ENCODE measurements around the gene TP63. TPM values are rescaled to one million over a fixed set of nuclear protein-coding genes. Genes with fewer than 3 reads are reported as not detected.

The TP63 gene
- total RNA-seq, 1 donor from 2014 or later, result 0.06 TPM

DNA sequence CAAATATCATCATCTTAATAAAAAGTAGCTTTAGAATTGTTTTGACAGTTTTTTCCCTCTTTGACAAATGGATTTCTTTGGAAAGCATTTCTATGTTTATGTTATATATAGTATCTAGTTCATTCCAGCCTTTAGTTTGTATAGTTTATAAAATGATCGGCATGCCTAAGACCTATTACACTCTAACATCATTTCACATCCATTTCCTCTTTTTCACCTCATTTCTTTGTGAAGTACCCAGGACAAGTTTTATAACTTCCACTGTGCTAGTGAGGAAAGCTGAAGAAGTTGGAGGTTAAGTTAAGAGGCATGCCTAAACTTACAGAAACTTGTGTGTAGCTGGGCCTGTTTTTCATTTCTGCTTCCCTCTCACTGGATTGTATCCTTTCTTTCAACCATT lies 178.4 kb downstream of the TP63 start:
- no peak for DNase-seq (ENCODE audit: low spot score)

DNA sequence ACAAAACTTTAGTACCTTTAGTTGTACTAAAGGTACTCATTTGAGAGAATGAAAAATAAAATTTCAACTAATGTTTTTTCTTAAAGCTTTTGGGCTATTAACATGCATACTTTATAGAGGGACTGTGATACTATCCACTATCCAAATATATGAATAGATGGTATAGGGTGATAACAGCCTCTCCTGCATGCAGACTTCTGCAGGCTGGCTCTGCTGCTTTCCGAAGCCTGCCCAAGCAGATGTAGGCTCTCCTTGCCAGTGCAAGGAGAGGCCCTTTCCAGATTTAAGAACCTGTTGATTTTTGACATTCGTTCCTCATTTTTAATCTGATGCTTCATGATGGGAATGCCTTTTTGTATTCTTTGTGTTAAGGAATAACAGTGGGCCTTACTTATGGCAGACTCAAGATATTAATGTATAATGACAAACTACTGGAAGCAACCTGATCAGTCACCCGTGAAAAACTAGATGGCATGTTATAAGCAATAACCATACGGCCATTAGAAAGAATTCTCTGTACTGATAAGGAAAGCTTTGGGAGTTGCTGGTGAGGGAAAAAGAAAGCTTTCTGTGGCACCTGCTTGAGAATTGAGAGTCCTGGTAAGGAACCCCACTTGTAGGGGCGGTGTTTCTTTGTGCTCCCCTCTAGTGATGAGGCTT lies 181.7 kb downstream of the TP63 start:
- no peak for DNase-seq (ENCODE audit: low spot score)

DNA sequence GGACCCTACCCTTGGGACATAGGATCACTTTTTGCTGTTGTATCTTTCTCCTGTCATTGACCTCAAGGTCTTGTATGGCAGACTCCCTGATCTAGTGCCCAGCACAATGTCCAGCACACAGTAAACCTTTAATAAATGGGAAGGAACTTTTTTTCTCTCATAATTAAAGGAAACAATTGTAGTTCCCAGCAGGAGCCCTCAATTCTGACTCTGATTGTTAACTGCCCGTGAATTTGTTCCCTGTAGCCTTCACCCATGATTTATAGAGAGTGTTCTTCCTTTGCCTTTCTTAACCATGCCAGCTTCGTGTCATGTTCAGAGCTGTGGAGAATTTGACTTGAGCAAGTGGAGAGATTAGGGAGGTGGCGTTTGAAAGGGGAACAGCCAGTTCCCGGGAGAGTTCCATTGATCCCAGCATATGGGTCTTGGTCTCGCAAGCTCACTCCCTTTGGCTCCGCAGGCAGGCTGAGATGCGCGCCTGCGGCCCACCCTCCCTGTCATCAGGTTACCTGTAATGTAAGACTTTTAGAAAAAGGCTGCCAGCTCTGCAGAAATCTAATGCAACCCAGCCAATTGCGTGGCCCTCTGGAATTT lies 182.6 kb downstream of the TP63 start:
- no peak for DNase-seq (ENCODE audit: low spot score)

DNA sequence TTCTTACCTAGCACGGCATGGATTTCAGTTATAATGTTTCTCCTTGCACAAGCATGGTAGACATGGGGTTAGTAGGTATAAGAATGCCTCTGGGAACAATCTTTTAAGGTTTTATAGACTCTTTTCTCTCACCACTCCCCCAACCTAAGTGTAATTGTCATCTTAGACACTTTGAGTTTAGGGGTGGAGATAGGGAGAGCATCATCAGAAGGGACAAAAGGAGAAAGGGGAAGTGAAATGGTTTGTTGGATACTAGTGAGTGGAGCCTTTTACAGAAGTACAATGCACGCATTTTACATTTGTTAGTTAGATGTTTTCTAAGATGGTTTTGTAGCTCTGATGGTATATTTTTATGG lies 189.2 kb downstream of the TP63 start:
- DNase-seq (ENCODE audit: low spot score), result no peak

DNA sequence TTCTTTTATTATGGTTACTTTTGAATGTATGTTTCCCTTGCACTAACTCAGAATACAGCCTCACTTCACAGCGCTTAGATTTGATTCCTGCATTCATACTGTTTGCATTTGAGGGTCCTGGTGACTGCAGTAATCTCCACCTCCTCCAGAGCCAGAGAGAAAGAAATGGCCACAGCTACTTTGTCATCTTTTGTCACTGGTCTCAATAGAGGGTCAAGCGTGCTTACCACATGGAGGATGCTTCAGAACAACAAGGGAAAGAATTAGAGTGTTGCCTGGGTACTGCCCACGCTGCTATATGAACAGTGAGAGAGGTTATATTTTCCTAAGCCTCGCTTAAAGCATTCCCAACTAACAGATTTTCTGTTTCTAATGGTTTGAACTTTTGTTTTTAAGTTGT lies 190.1 kb downstream of the TP63 start:
- DNase-seq (ENCODE audit: low spot score), result no peak

DNA sequence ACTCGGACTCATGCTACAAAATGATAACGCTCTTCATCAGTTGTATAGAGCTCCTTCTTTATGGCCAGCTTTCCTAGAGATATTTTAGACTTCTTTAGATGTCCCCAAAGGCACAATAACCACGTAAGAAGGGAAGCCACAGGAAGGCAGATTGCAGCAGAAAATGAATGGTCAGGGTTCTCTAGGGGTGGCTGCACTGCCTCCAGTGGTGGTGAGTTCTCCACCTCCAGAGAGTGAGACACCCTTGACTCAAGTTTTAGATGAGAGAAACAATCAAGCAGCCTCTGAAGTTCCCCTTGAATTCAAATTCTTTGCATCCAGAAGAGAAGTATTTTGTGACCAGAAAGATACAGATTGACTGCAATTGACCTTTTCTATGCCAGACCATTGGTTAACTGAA lies 191.5 kb downstream of the TP63 start:
- no peak for DNase-seq (ENCODE audit: low spot score)

DNA sequence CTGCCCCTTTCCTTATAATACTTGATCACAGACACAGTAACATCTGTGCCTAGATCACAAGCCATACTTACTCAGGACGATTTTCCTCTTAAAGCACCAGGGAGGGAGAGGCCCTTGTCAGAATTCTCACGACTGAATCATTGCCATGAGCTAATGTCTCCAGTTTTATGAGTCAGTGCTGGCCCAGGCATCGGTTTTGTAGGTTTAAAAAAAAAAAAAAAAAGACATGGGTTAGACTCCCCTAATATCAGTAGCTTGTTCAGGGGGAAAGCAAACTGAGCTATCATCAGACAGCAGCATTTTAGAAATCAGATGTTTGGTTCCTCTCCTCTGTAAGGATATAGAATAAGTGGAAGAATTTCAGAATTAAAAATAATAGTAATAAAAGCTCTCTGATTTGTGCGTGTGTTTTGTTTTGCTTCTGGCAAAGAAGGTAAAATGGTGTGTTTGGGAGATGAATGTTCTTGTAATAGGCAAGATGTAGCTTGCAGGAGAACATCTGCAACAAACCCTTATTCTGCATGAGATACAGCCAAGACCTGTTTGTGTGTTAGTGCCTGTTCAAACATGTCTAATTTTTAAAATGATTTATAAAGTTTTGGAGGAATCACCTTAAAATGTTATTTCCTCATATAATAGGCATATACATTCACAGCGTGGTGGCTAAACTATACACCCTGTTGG lies 193.6 kb downstream of the TP63 start:
- no peak for DNase-seq (ENCODE audit: low spot score)

DNA sequence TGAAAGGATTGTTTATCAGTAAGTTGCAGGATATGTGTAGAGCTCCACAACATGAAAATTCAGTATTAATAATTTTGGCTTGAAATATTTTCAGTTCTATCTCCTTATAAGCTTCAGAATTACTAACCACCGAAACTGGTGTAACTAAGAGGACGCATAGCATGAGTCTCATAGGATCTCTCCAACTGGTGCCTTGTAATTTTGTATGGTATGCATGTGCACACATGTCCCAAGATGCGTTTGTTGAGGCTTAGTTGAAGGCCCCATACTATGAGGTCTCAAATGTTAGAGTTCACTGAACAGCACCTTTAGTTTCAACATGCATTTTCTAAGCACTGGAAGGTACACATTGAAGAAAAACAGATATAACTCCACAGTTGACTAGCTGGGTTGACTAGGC lies 195.4 kb downstream of the TP63 start:
- DNase-seq (ENCODE audit: low spot score), result no peak

DNA sequence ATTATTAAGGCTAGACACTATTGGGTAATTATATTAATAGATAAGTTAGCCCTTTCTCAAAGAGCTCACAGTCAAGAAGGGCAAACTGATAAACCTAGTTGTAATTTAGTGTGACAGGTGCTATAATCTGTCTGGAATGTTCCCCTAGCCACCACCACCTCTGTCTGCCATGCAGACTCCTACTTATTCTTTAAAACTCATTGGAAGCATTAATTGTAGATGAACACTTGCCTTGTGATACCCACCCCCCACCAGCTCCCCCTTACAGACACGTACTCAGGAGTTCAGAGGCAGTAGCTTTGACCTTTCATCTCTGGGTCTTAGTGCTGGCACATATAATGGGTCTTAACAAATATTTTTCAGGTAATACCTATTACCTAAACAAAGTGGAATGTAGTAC lies 195.9 kb downstream of the TP63 start:
- no peak for DNase-seq (ENCODE audit: low spot score)

DNA sequence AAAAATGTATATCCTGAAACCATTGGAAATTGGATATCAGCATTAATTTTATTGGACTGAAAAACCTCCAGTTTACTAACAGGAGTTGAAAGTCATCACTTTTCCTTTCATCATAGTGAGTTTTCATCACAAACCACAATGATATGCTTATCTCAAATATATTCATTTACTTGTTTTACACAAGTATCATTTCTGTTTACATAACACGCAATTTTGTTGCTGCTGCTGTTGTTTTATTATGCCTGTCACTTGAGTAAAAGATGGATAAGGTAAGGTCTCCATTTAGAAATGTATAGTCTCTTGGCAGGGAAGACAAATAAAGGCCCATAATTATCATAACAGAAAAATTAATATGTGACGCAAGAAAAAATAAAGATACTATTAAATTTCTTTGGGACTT lies 199.2 kb downstream of the TP63 start:
- no peak for DNase-seq (ENCODE audit: low spot score)

DNA sequence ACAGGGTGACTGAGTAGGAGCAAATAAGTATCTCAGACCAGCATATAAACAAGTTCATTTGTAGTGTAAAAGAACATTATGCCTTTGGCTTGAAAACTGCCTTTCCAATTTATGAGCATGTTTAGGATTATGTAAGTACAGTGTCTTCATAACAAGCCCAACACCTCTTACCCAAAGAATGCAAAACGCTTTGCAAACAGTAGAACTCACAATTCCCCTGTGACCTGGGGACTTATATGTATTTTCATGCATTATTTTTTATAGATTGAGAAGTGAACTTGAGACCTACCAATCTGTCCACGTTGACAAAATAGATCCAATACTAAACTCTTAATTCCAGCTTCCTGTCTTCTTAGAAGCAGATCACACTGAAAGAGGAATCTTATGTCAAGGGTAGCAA lies 202.1 kb downstream of the TP63 start:
- DNase-seq (ENCODE audit: low spot score), result no peak

DNA sequence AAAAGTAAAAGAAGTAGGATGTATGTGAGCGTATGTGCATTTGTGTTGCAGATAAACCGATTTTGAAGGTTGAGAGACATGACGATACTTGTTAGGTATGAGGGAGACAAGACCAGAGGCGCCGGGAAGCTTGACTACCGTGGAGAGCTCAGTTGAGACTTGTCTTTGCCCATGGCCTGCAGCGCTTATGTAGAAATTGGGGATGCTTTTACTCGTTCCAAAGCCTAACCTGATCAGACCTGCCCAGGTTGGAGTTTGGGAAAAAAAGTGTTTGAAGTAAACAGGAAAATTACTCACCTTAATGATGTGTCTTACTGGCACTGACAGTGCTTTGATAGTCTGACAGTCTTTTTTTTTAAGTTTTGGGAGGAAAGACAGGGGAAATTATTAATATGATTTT lies 202.8 kb downstream of the TP63 start:
- no peak for DNase-seq (ENCODE audit: low spot score)

DNA sequence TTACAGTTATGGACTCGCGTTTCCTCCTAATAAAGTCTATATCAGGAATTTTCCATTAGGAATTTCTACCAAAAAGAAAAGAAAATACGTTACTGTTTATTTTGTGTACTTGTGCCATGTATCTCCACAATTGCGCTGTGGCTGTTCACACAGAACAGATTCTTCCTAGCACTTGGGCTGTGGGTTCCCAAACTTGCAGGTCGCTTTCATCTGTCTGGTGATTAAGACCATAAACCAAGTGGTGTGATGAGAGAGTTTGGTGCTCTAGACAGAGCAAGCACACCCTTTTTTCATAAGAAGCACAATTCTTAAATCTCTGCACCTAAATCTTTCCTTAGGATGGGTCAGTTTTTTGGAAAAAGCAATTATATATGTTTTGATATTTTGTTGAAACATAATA lies 203.3 kb downstream of the TP63 start:
- no peak for DNase-seq (ENCODE audit: low spot score)

DNA sequence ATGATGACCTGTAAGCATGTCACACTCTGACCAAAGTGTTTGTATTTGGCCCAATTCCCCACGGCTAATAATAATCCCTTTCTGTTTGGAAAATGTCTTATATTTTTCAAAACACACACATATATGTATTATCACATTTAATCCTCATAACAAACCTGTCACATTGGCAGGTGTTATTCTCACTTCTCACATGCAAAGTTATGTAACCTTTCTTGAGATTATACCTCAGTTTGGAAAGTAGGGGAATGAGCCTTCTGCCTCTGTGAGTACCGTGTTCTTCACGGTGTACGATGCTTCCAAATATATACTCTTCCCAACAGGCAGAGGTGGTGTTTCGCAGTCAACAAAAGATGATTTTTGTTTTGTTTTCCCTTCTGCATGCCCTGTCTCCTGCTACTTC lies 205.6 kb downstream of the TP63 start:
- DNase-seq (ENCODE audit: low spot score), result no peak

DNA sequence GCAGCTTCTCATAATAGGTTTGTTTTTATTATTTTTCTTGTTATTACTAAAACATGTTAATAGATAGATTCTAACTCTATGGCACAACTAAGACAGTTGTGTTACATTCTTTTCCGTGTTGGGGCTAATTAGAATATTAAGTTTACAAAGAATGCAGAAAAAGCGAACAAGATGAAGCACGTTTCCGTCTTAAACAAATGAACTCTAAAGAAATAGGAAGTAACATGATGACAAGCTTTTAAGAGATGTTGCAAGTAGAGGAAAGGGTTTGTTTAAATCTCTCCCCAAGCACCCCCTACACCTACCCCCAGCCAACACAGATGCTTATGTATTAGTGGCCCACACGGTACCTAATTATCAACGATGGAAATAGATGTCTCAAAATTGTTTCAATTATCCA lies 207.1 kb downstream of the TP63 start:
- no peak for DNase-seq (ENCODE audit: low spot score)

DNA sequence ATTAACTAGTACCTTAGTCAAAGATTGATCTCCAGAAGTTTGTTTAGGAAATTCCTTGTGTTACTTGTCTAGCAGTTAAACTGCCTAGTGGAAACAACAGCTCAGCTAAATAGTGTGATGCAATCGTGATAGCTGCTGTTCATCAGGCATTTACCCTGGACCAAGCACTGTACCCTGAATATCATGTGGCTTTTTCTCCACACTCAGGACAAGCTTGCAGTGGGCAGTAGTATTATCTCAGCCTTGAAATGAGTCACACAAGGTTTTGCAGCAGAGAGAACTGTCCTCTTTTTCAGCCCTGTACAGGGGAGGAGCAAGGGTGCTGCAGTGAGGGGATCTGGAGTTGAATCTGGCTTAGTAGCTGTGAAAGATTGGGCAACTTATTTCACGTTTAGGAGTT lies 208.4 kb downstream of the TP63 start:
- DNase-seq (ENCODE audit: low spot score), result no peak

DNA sequence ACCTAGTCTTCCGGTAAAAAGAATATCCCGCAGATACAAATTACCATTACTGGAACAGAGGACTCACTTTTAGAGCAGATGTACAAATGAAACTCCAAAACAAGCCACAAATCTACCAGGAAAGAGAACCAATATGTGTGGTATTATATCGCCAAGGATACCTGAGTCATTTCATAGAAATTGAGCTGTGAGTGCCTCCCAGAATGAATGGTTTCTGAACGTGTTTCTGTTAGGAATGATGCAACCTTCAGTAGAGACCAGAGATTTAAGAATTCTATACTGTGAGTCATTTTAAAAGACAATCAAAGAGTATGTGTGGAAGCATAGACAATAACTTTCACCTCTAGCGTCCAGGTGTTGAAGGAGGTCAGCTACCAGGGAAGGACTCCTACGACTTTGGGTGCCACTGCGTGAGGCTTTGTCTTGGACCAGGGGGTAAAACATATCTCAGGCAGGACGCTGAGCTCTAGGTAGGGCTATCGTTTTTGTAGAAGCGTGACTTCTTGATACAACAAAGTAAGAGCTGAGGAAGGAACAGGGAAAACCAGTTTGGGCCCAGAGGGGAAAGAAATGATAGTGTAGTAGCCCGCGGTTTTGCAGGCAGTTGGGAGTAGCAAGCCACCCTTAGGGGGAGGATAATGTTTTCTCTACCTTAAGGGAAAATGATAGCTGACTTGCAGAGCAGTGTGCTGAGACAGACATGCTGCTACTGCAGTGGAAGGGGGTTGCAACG lies 210.4 kb downstream of the TP63 start:
- DNase-seq (ENCODE audit: low spot score), result no peak

DNA sequence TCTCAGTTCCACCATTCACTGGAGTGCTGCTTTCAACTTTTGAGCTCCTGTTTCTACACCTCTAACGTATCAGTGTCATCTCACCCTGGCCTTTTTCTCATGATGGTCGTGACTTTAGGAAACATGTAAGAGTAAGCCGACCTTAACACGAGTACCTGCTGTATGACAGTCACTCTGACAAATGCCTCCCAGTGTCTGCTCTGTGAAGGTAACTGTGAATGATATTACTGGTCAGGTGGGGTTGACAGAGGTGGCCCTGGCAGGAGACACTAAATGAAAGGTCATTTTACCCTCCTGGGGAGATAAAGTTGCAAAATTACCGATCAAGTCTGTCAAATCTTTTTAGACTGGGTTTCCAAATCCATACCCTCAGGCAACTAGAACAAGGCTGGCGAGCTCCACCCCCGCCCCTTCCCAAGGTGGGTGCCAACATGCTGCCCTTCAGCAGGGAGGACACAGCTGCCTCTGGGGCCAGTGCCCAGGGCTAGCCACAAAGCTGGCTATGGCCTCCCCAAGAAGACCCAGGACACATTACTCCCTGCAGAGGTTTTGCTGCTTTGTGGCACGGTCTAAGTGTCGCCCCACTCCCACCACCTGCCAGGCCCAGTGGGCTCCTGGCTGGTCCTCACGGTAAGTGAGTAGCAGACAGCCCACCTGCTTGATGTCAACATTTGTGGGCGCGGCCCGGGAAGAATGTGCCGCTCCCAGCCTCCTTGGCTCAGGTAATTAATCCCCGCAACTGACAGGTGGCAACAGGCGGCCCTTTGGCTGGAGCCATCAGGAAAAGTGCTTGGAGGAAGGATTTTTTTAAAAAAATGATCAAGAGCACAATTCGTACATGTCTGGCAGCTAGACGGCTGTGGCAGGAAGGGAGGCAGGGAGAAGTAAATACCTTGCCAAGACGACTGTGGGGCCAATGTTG lies 211.8 kb downstream of the TP63 start:
- no peak for DNase-seq (ENCODE audit: low spot score)

DNA sequence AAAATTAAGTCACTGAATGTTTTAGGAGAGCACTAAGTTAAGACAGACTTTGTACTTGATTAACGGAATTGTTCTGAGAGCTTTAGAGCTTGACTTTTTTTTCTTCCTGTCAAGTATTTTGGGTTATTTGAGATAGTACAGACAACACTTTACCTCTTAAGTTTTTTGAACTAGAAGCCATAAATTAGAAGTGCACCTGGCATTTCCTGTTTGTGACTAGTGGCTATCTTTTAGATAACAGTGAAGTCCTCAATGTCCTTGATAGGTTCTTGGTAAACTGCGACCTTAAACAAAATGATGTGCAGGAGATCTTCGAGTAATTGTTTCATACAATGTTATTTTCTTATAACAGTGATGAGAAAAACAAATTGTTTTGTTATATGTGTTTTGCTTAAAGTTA lies 213.9 kb downstream of the TP63 start:
- DNase-seq (ENCODE audit: low spot score), result no peak

DNA sequence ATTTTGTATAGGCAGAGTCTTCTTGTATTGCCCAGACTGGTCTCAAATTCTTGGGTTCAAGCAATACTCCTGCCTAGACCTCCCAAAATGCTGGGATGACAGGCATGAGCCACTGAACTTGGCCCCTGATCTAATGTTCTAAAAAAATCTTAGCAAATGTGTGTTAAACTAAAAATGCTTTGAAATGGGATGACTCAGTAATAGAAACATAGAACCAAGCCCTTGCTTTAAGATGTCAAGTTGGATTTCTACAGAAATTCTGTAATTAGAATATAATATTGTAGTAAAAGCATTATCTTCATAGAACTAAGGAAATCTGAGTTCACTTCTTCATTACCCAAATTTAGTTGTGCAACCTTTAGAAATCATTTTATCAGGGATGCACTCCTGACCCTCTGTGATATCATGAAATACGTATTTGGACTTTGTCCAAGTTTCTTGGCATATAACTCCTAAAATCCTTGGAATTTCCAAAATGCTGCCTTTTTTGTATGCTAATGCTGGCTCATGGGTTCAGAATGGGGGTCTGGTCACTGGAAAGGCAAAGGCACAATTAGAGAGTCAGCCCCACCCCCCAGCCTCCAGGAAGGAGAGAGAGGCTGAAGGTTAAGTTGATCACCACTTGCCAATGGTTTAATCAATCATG lies 217.3 kb downstream of the TP63 start:
- no peak for DNase-seq (ENCODE audit: low spot score)

DNA sequence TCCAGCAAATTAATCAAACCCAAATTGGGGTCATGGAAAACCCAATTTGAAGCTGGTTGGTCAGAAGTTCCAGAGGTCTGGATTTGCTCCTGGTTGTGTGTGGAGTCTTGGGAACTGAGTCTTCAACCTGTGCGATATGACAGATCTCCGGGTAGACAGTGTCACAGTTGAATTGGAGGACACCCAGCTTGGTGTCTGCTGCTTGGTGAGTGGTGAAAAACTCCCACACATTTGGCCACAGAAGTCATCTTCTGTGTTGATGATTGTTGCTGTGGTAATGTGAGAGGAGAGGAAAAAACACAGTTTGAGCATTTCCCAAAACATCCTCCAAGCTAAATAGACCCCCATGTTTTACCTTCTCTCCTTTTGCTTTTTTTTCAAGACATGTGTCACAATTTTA lies 218.1 kb downstream of the TP63 start:
- DNase-seq (ENCODE audit: low spot score), result no peak
